ENCODE results near the gene EEF1G. TPM values are rescaled to one million over a fixed set of nuclear protein-coding genes. Genes with fewer than 3 reads are reported as not detected.
"Not testable (repeated sequence)": the region's sequence is repeated elsewhere in the genome, so short reads cannot be mapped to it uniquely, and the experiment has no call there.

EEF1G gene
- polyA plus RNA-seq, 1 donor, result 2,426 TPM

DNA sequence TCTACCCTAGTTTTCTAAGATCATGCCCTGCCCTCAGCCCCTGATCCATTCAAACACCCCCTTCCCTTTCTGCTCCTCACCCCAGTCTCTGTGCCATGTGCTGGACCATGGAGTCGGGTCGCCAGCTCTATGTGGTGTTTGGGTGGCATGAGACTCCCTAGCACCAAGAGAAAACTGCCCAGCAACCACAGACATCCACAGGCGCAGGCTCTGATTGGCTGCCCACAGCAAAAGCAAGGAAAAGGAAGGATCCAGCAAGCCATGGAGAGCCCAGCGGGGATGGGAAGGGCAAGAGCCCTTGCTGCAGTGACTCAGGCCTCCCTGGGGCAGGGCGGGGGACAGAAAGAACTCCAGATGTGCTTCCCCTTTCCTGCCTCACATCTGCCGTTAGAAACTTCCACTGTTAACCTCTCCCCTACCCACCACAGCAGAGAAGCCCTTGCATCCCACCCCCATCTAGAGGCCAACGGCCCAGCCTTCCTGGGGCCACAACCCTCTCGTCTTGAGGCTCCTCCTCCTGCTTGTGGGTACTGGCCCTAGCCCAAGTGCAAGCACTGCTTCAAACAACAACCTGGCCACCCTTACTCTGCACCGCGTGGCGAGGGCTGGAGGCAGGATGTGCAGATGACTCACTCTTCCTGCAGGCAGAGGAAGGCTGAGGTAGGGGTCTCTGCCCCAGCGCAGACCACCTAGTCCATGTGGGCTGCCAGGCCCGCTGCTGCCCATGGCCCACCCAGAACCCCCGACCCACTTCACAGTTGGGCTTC lies 17.4 kb downstream of the EEF1G start:
- Histone ChIP-seq H3K4me1 (ENCODE audit: control insufficient read depth, insufficient read depth, low read length) (peaks cover 74% of the 10 kb centered on the region), H3K4me3 (ENCODE audit: low read length) (no peak overlapping the region), H3K27me3 (ENCODE audit: control insufficient read depth, insufficient read depth, low read length) (no peaks in the 10 kb centered on the region), H3K36me3 (ENCODE audit: control insufficient read depth, insufficient read depth, low read length) (peaks cover 25% of the 10 kb centered on the region), H3K9me3 (ENCODE audit: control insufficient read depth, low read depth, low read length) (no peaks in the 10 kb centered on the region), H3K27ac (ENCODE audit: low read length) (peak overlapping the region; percentile 47)
- peak in 1 of 2 donors; percentile 82 for DNase-seq
- no CpG with 5 or more reads among the region's 14 CpGs for WGBS (ENCODE audit: insufficient coverage, low lambda C conversion rate)

DNA sequence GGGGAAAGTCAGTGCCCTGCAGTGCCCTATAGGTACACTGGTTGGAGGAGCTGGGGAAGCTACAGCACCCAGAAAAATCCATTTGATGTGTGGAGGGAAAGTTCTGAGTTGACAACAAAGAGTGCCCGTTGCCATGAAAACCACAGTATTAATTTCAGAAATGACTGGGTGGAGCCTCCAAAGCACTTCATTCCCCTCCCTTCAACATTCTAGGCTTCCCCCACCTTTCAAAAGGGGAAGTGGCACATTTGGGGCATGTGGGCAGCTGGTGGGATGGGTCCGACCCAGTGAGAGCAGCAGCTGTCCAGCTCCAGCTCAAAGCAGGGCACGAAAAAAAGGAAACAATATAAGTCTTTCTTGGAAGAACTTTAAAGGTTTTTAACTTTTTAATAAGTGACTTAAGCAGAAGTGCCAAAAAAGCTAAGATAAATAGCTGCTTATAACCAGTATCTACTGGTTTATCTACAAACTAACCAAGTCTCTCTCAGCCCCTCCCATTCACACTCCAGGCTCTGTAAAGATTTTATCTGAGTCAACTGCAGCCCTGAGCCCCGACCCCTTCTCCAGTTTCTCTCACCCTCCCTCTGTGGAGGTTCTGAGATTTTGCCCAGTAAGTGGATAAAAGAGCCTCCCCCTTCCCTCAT lies 18.1 kb downstream of the EEF1G start:
- Histone ChIP-seq H3K27me3 (ENCODE audit: control insufficient read depth, insufficient read depth, low read length) (no peaks in the 10 kb centered on the region), H3K36me3 (ENCODE audit: control insufficient read depth, insufficient read depth, low read length) (peaks cover 25% of the 10 kb centered on the region), H3K9me3 (ENCODE audit: control insufficient read depth, low read depth, low read length) (no peaks in the 10 kb centered on the region), H3K4me3 (ENCODE audit: low read length) (no peak overlapping the region), H3K4me1 (ENCODE audit: control insufficient read depth, insufficient read depth, low read length) (peaks cover 74% of the 10 kb centered on the region), H3K27ac (ENCODE audit: low read length) (peak overlapping the region; percentile 47)
- DNase-seq, result no peak
- WGBS (ENCODE audit: insufficient coverage, low lambda C conversion rate), result 0% methylated on average over 1 of the region's 4 CpGs

DNA sequence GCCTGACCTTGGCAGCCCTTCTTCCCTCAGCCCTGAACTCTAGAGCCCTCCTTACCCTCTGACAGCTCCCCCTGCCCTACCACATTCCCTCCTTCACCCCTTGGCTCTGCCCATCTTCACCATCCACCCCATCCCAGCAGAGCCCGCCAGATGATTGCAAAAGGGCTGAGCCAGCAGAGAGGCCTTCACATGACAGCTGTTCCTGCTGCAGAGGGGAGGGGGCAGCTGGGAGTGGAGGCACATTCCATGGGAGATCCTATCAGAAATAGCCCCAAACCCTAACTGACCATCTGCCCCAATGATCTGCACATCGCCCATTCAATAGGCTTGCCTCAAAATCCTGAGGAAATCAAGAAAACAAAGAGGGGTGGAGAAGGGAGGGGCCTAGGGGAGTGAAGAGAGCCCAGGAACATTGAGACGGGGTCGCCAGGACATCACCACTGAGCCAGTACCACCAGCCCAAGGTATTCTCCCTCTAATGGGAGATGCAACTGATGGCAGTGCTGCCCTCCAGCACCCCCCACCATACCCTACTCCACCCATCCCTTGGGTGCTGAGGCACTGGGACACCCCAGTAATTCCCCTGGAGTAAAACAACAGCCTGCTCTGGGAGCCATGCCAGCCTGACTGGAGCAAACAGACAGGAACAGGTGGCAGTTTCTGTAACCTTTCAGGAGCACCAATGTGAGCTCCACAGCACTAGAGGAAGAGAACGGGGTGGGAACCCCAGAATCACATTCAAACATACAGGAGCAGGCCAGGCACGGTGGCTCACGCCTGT lies 19.1 kb downstream of the EEF1G start:
- no peak for DNase-seq

DNA sequence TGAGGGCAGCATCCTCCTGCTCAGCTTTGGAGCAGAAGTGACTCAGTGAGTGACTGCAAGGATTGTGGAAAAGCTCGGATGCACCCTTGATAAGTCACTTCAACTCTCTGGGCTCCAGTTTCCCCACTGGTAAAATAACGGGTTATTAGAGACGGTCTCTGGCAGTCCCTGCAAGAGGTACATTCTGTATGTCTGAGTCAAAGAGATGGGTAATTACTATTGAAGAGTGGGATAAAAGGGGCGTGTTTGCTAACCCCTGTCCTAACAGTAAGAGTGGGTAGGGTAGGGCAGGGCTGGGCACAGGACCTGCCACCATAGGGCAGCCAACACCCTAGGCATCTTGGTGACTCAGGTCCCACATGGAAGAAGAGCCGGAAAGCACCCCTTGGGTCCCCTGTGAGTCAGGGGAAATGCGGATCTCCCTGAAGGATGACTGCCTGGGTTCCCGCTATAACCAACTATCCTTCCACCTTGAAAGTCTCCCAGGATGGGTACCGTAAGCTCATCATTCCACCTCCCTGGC lies 19.8 kb downstream of the EEF1G start:
- DNase-seq, result no peak
- H3K36me3 ChIP-seq (ENCODE audit: control insufficient read depth, insufficient read depth, low read length), result peaks cover 9% of the 10 kb centered on the region
- H3K4me3 ChIP-seq (ENCODE audit: low read length), result no peak overlapping the region
- H3K27me3 ChIP-seq (ENCODE audit: control insufficient read depth, insufficient read depth, low read length), result no peaks in the 10 kb centered on the region
- no CpG with 5 or more reads among the region's 8 CpGs for WGBS (ENCODE audit: insufficient coverage, low lambda C conversion rate)
- peaks cover 77% of the 10 kb centered on the region for H3K4me1 ChIP-seq (ENCODE audit: control insufficient read depth, insufficient read depth, low read length)
- H3K9me3 ChIP-seq (ENCODE audit: control insufficient read depth, low read depth, low read length), result no peaks in the 10 kb centered on the region
- peak overlapping the region; percentile 99 for H3K27ac ChIP-seq (ENCODE audit: low read length)

More for the DNA sequence above, 19.1 kb downstream of the EEF1G start:
- no CpG with 5 or more reads among the region's 7 CpGs for WGBS (ENCODE audit: insufficient coverage, low lambda C conversion rate)
- Histone ChIP-seq H3K4me3 (ENCODE audit: low read length) (no peak overlapping the region), H3K36me3 (ENCODE audit: control insufficient read depth, insufficient read depth, low read length) (peaks cover 16% of the 10 kb centered on the region), H3K27ac (ENCODE audit: low read length) (peak overlapping the region; percentile 99), H3K9me3 (ENCODE audit: control insufficient read depth, low read depth, low read length) (no peaks in the 10 kb centered on the region), H3K27me3 (ENCODE audit: control insufficient read depth, insufficient read depth, low read length) (no peaks in the 10 kb centered on the region), H3K4me1 (ENCODE audit: control insufficient read depth, insufficient read depth, low read length) (peaks cover 74% of the 10 kb centered on the region)

DNA sequence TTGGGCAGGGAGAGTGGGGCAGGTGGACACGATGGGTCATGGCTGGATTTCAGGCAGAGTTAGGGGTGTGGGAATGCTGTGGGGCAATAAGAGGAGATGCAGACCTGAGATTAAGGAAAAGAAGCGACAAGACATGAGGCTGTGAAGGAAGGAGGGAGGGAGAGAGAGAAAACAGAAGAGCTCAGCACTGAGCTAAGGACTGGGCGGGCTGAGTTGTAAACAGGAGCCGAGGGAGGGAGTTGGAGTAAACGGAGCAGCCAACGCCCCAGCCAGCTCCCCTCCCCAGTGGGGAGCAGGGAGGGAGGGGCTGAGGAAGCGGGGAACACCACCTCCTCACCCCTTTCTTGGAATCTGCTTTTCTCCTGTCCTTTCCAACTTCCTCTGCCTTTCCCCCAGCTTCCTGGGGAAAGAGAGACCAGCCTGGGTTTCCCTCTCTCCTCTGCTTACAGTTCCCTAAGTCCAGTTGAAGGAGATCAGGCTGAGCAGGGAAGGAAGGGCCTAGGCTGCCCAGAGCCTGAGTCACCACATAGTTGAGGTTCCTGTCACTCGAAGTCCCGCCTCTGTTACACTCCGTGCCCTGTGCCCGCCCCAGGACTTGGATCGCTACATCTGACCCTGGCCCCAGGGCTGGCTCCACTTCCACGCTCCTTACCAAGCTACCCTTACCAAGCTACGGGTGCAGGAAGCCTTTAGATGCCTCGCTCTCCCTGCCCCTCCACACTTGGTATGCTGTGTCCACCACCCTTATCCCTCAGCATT lies 20.4 kb downstream of the EEF1G start:
- Histone ChIP-seq H3K4me3 (ENCODE audit: low read length) (peak overlapping the region; percentile 5), H3K27me3 (ENCODE audit: control insufficient read depth, insufficient read depth, low read length) (no peaks in the 10 kb centered on the region), H3K36me3 (ENCODE audit: control insufficient read depth, insufficient read depth, low read length) (peaks cover 3% of the 10 kb centered on the region), H3K27ac (ENCODE audit: low read length) (peak overlapping the region; percentile 99), H3K9me3 (ENCODE audit: control insufficient read depth, low read depth, low read length) (no peaks in the 10 kb centered on the region), H3K4me1 (ENCODE audit: control insufficient read depth, insufficient read depth, low read length) (peaks cover 83% of the 10 kb centered on the region)
- DNase-seq, result peak; percentile 93 to 97
- 0% methylated on average over 2 of the region's 15 CpGs for WGBS (ENCODE audit: insufficient coverage, low lambda C conversion rate)

DNA sequence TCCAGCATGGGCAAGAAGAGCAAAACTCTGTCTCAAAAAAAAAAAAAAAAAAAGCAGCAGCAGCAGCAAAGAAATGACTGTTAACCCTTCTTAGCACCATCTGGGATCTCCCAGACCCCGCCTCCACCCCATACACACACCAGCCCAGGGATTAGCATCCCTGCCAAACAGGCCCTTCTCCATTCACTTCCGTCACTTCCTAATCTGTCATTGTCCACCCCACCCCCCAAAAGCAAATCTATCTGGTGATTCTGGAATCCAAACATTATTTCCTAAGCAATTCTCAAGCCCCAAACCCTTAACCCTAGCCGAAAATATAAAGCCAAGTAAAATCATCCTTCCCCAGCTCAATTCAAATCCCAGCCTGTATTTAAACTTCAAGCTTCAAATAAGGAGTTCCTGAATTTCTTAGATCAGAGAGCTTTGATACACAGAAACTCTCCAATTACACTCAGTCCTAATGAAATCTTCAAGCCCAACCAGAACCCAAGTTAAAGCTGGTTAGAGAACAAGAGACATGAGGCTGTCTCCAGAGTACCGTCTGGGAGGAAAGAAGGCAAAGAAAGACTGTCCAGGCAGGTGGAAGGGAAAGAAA lies 21.1 kb downstream of the EEF1G start:
- DNase-seq, result no peak
- Histone ChIP-seq H3K4me1 (ENCODE audit: control insufficient read depth, insufficient read depth, low read length) (peaks cover 83% of the 10 kb centered on the region), H3K27ac (ENCODE audit: low read length) (peak overlapping the region; percentile 99), H3K4me3 (ENCODE audit: low read length) (peak overlapping the region; percentile 5), H3K27me3 (ENCODE audit: control insufficient read depth, insufficient read depth, low read length) (no peaks in the 10 kb centered on the region), H3K36me3 (ENCODE audit: control insufficient read depth, insufficient read depth, low read length) (no peaks in the 10 kb centered on the region), H3K9me3 (ENCODE audit: control insufficient read depth, low read depth, low read length) (no peaks in the 10 kb centered on the region)
- WGBS (ENCODE audit: insufficient coverage, low lambda C conversion rate), result 8% methylated on average over 2 of the region's 4 CpGs

DNA sequence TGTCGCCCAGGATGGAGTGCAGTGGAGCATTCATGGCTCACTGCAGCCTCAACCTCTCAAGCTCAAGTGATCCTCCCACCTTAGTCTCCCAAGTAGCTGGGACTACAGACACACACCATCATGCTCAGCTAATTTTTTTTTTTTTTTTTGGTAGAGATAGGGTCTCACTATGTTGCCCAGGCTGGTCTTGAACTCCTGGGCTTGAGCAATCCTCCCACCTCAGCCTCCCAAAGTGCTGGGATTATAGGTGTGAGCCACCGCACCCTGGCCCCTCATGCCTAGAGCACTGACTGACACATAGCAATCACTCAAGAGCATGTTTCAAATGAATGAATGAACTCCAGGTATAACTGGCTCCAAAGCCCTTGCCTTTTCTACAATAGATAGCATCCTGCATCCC lies 23.2 kb downstream of the EEF1G start:
- not testable (repeated sequence) for DNase-seq; H3K27ac ChIP-seq (ENCODE audit: low read length); H3K9me3 ChIP-seq (ENCODE audit: control insufficient read depth, low read depth, low read length); H3K4me3 ChIP-seq (ENCODE audit: low read length); H3K27me3 ChIP-seq (ENCODE audit: control insufficient read depth, insufficient read depth, low read length); H3K36me3 ChIP-seq (ENCODE audit: control insufficient read depth, insufficient read depth, low read length)
- no CpG with 5 or more reads among the region's 2 CpGs for WGBS (ENCODE audit: insufficient coverage, low lambda C conversion rate)
- peaks cover 68% of the 10 kb centered on the region for H3K4me1 ChIP-seq (ENCODE audit: control insufficient read depth, insufficient read depth, low read length)

DNA sequence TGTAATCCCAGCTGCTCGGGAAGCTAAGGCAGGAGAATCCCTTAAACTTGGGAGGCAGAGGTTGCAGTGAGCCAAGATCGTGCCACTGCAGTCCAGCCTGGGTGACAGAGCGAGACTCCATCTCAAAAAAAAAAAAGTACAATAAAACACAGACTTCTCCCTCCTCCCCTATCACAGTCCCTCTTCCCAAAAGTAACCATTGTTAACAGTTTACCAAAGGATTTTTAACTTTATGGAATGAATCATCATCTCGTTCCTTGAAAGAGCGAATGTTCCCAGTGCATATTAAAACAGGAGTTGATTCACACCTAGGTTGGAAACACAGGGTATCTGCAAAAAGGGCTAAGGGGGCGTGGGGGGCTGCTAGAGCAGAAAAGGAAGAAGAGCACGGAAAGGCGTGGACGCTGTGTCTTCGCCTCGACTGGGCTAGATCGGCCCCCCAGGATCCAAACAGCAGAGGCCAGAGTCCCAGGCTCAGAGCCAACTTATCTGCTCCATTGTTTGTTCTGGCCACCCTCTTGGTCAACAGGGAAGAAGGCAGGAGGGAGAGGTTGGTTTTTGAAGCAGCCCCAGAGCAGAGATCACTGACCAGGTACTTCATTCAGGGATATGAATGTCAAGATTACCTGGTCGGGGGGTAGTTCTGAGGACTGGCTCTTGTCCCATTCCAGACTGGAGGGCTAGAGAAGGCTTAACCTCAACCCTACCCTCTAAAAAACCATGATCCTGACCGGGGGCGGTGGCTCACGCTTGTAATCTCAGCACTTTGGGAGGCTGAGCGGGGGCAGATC lies 25.0 kb downstream of the EEF1G start:
- peak in 1 of 2 donors; percentile 60 for DNase-seq
- no peaks in the 10 kb centered on the region for H3K36me3 ChIP-seq (ENCODE audit: control insufficient read depth, insufficient read depth, low read length)
- H3K27ac ChIP-seq (ENCODE audit: low read length), result peak overlapping the region; percentile 33
- no peaks in the 10 kb centered on the region for H3K27me3 ChIP-seq (ENCODE audit: control insufficient read depth, insufficient read depth, low read length)
- H3K9me3 ChIP-seq (ENCODE audit: control insufficient read depth, low read depth, low read length), result no peaks in the 10 kb centered on the region
- H3K4me1 ChIP-seq (ENCODE audit: control insufficient read depth, insufficient read depth, low read length), result peaks cover 67% of the 10 kb centered on the region
- 67% methylated on average over 3 of the region's 17 CpGs for WGBS (ENCODE audit: insufficient coverage, low lambda C conversion rate)
- no peak overlapping the region for H3K4me3 ChIP-seq (ENCODE audit: low read length)

DNA sequence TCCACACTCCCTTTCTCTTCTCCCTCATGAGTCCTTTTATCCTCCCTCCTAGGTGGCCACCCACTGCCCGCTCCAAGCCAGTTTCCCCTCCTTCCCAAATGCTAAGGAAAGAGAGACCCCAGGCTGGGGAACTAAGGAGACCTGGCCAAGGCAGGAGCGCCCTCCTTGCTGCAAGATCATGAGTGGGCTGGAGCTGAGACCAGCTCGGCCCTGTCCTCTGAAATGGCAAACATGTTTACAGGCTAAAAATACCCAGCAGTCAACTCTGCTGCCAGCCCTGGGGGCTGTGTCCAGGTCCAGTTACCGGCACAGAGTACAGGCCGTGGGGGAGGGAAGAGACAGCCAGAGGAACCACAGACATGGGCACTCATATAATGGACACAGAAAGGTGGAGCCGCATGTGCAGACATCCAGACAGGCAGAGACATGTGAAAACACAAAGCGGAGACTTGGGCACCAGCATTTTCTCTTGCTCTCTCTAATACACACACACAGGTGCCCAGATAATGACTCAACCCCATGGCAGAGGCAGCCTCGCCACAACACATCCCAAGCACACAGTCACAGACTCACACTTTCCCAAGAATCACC lies 25.9 kb downstream of the EEF1G start:
- Histone ChIP-seq H3K36me3 (ENCODE audit: control insufficient read depth, insufficient read depth, low read length) (no peaks in the 10 kb centered on the region), H3K4me1 (ENCODE audit: control insufficient read depth, insufficient read depth, low read length) (peaks cover 67% of the 10 kb centered on the region), H3K4me3 (ENCODE audit: low read length) (peak overlapping the region; percentile 99), H3K27ac (ENCODE audit: low read length) (peak overlapping the region; percentile 92), H3K27me3 (ENCODE audit: control insufficient read depth, insufficient read depth, low read length) (no peaks in the 10 kb centered on the region), H3K9me3 (ENCODE audit: control insufficient read depth, low read depth, low read length) (no peaks in the 10 kb centered on the region)
- DNase-seq, result peak in 1 of 2 donors; percentile 32
- no CpG with 5 or more reads among the region's 8 CpGs for WGBS (ENCODE audit: insufficient coverage, low lambda C conversion rate)
